C4-2B (cell line): ENCODE measurements around the gene TMEM109.

Experiments used
- H3K27ac ChIP-seq: fragments of 450-650 bp; 2 replicates; pipeline ENCODE4 v1.5.1; 2017
- CTCF ChIP-seq: fragments of 450-650 bp; conservative IDR thresholded peaks from 2 replicates; pipeline ENCODE4 v1.5.1; 2017; ENCODE audit warnings: mild to moderate bottlenecking
- ZFX ChIP-seq: fragments of 450-650 bp; IDR thresholded peaks from 2 replicates; pipeline ENCODE4 v1.6.1; 2017

TMEM109 gene

DNA sequence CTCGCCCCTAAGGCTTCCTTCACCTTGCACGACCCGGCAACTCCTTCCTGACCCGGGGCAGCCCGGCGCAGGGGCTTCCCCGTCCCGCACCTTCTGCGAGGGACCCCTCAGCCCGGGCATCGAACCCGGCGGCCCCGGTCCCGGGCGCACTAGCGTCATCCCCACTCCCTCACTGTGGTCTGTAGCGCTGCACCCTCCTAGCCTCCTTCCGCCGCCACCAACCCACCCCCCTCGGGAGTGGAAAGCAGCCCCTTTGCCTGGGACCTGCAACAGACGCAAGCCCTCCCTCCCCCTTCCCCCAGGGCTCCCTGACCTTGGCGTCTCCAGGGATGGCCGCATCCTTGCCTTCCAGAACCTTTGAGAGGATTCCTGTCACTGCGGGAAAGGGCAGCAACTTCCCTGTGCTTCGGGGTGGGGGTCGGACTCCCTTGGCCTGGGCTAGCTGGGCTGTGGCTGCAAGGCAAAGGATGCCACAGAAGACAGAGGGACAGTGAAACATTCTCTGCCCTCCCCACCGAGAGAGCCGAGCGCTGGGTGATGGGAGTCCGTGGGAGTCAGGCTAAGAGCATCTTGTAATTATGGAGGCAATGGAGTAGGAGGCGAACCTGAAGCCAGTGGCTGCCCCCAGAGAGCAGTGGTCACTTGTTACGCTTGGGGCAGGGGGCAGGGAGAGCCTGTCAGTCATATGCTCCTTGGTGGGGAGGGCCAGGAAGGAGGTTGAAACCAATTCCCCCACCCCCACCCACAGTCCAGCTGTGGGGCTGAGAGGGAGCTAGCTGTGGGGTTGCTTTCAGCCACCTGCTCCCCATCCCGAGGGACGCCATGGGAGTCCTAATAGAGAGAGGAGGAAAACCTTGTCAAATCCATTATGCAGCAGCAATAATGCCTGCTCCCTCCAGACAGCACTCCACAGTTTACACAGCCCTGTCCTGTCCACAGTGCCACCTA is 11.2 kb downstream of the TMEM109 start:
- no peak for TF ChIP-seq ZFX
- no peak for TF ChIP-seq CTCF
- H3K27ac ChIP-seq: peak overlapping the region; percentile 75

DNA sequence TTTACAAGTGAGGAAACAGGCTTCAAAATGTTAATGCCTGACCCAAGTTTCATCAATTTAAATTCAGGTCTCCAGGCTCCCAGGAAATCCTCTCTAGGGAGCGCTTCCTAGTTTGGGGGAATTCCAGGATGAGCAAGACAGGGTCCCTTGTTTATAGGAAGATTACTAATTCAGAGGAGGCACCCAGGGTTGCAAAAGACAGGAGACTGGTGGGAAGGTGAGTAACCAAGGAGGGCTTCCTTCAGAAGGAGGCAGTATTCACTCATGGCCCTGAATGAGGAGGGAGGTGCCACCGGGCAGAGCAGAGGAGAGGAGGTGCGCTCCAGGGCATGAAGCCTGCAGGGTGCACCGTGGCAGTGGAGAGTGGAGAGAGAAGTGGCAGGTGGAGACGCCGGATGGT is 11.9 kb downstream of the TMEM109 start:
- H3K27ac ChIP-seq: no peak overlapping the region
- TF ChIP-seq CTCF: no peak
- no peak for TF ChIP-seq ZFX

DNA sequence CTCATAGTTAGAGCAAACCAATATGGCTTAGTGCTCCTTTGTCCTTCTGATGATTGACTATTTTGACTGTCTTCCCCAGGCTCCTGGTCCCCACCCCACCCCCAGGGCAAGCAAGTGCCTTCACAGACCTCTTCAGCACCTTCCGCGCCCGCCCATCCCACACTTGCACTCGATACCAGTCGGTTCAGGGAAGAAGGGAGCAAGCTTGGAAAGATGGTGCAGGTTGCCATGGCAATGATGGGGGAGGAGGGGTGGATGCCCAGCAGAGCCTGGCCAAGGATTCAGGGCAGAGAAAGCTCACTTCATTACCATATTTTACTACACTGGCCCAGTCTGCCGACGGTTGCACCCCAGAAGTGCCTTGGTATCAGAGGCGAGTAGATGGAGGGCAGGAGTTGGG is 12.5 kb downstream of the TMEM109 start:
- no peak for TF ChIP-seq ZFX
- no peak for TF ChIP-seq CTCF

GRCh38 chr11:60927061-60927592 is 13.2 kb downstream of the TMEM109 start:
- H3K27ac ChIP-seq: no peak overlapping the region
- TF ChIP-seq ZFX (no peak), CTCF (no peak)

More for the DNA sequence above, 12.5 kb downstream of the TMEM109 start:
- H3K27ac ChIP-seq: no peak overlapping the region

DNA sequence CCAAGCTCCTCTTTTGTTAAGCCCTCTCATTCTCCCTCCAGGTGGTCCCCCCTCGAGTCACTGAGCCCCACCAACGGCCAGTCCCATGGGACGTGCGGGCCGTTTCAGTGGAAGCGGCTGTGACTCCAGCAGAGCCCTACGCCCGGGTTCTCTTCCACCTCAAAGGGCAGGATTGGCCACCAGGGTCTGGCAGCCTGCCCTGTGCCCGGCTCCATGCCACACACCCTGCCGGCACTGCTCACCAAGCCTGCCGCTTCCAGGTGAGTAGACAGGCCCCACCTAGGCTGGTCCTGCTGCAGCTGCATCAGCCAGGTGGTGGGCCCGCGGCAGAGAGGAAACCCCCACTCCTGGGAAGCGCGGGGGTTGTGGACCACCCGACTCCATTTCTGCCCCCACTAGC is 13.6 kb downstream of the TMEM109 start:
- no peak for TF ChIP-seq ZFX
- TF ChIP-seq CTCF: no peak

GRCh38 chr11:60928563-60929001 is 14.6 kb downstream of the TMEM109 start:
- H3K27ac ChIP-seq: no peak overlapping the region
- TF ChIP-seq ZFX: no peak
- TF ChIP-seq CTCF: no peak

More for the DNA sequence above, 13.6 kb downstream of the TMEM109 start:
- H3K27ac ChIP-seq: no peak overlapping the region

GRCh38 chr11:60929764-60930163 is 15.8 kb downstream of the TMEM109 start:
- TF ChIP-seq CTCF (no peak), ZFX (no peak)
- no peak overlapping the region for H3K27ac ChIP-seq
